OCI-LY7 (cell line): Measurements from ENCODE around the gene RPGRIP1L. TPM values are rescaled to one million over a fixed set of nuclear protein-coding genes. Genes with fewer than 3 reads are reported as not detected.

ENCODE experiments used
- BruUV-seq: library from RNA; stranded (reverse); fragments of 400-500 nt; replicated peaks from 2 replicates; lab custom pipeline; 2021; lab: Mats Ljungman, UMichigan
- CTCF ChIA-PET: fragments of 300-600 bp; sonication (Branson Sonifier 250); formaldehyde crosslinking; loops from one replicate; lab custom pipeline; 2022; ENCODE audit warnings: antibody characterized with exemption; ENCODE audit not compliant: unreplicated experiment; lab: Charles Lee
- POLR2A ChIA-PET: fragments of 300-600 bp; sonication (Branson Sonifier 250); formaldehyde crosslinking; loops from one replicate; lab custom pipeline; 2022; ENCODE audit warnings: antibody characterized with exemption; lab: Charles Lee
- DNase-seq: peaks from one replicate; pipeline ENCODE4 v3.0.0-alpha.2; 2015; ENCODE audit warnings: low spot score
- H2AFZ ChIP-seq: fragments of 200-600 bp; sonication (generic), shearing (Covaris generic); 2 replicates; pipeline ENCODE4 v1.6.1; 2014; ENCODE audit warnings: mild to moderate bottlenecking, antibody characterized with exemption, low read length, moderate library complexity
- H3K27ac ChIP-seq: fragments of 200-600 bp; sonication (generic); 2 replicates; pipeline ENCODE4 v1.5.1; 2014; ENCODE audit warnings: mixed run types, low read depth, mild to moderate bottlenecking, moderate library complexity, low read length, inconsistent platforms; ENCODE audit not compliant: poor library complexity, severe bottlenecking
- H3K36me3 ChIP-seq: fragments of 200-600 bp; sonication (generic); 2 replicates; pipeline ENCODE4 v1.6.1; 2014; ENCODE audit warnings: mild to moderate bottlenecking, antibody characterized with exemption, low read length, moderate library complexity, mixed read lengths; ENCODE audit not compliant: insufficient read depth
- H3K4me1 ChIP-seq: fragments of 200-600 bp; sonication (generic); 2 replicates; pipeline ENCODE4 v1.5.1; 2014; ENCODE audit warnings: mild to moderate bottlenecking, low read length; ENCODE audit not compliant: insufficient read depth, poor library complexity, severe bottlenecking
- H3K4me2 ChIP-seq: fragments of 200-600 bp; sonication (generic); 2 replicates; pipeline ENCODE4 v1.6.1; 2014; ENCODE audit warnings: mild to moderate bottlenecking, low read length
- H3K4me3 ChIP-seq: fragments of 200-600 bp; sonication (generic); 2 replicates; pipeline ENCODE4 v1.5.1; 2014; ENCODE audit warnings: mild to moderate bottlenecking, low read depth, low read length; ENCODE audit not compliant: poor library complexity, severe bottlenecking
- H3K79me2 ChIP-seq: fragments of 200-600 bp; sonication (generic); 2 replicates; pipeline ENCODE4 v1.6.1; 2016; ENCODE audit warnings: low read depth, mild to moderate bottlenecking, low read length, moderate library complexity, mixed read lengths; ENCODE audit not compliant: insufficient read depth
- H3K9me2 ChIP-seq: fragments of 200-600 bp; sonication (generic); 2 replicates; pipeline ENCODE4 v1.6.1; 2016; ENCODE audit warnings: mild to moderate bottlenecking, low read length, mixed read lengths; ENCODE audit not compliant: insufficient read depth
- H3K9me3 ChIP-seq: fragments of 200-600 bp; sonication (generic); 2 replicates; pipeline ENCODE4 v1.6.1; 2014; ENCODE audit warnings: mild to moderate bottlenecking, mixed run types, low read length, mixed read lengths
- H4K20me1 ChIP-seq: fragments of 200-600 bp; sonication (generic); 2 replicates; pipeline ENCODE4 v1.6.1; 2014; ENCODE audit warnings: mild to moderate bottlenecking, antibody characterized with exemption, low read length, moderate library complexity, mixed read lengths; ENCODE audit not compliant: insufficient read depth
- CTCF ChIP-seq: fragments of 200-600 bp; sonication (generic); conservative IDR thresholded peaks from 2 replicates; pipeline ENCODE4 v1.5.1; 2014; ENCODE audit warnings: mild to moderate bottlenecking, antibody characterized with exemption, low read length, moderate library complexity, mixed read lengths
- EZH2phosphoT487 ChIP-seq: fragments of 200-600 bp; sonication (generic); IDR thresholded peaks from 2 replicates; pipeline ENCODE4 v1.6.1; 2018; ENCODE audit warnings: low read depth, borderline replicate concordance, mild to moderate bottlenecking, mixed run types, antibody characterized with exemption, low read length, moderate library complexity, mixed read lengths
- intact Hi-C: fragments of 100-400 bp; cut with micrococcal nuclease; formaldehyde crosslinking; loops from one replicate; pipeline ENCODE4 v1.10.0; 2022; ENCODE audit not compliant: unreplicated experiment
- total RNA-seq, 2 experiments: library from RNA; depleted of rRNA in 1 of 2; stranded (reverse); fragments of >200 nt in 1 of 2; shearing (Covaris generic) in 1 of 2; gene quantifications; 2 replicates each; pipeline ENCODE4 v1.2.3, GENCODE V29; 2014 to 2022

Gene RPGRIP1L
- total RNA-seq, 2 experiments from 2014 or later: 12.7 to 15.4 TPM

- POLR2A ChIA-PET: no interaction called here
- no TSS peak for BruUV-seq
- Histone ChIP-seq H4K20me1 (peaks cover 21% of the 10 kb centered on the region), H2AFZ (no peak overlapping the region), H3K4me3 (no peak overlapping the region), H3K4me2 (no peak overlapping the region), H3K27ac (no peak overlapping the region), H3K79me2 (no peaks in the 10 kb centered on the region), H3K36me3 (no peaks in the 10 kb centered on the region), H3K9me2 (no peaks in the 10 kb centered on the region), H3K9me3 (no peaks in the 10 kb centered on the region), H3K4me1 (no peaks in the 10 kb centered on the region)
- intact Hi-C loops: no loop called here
- CTCF ChIA-PET: no interaction called here
- no peak for DNase-seq
- TF ChIP-seq EZH2phosphoT487 (no peak), CTCF (no peak)
These were observed 33.9 kb upstream of the RPGRIP1L start for GRCh38 chr16:53737552-53737951.

GRCh38 chr16:53736297-53736696 lies 32.6 kb upstream of the RPGRIP1L start:
- no peak overlapping the region for H3K27ac ChIP-seq
- intact Hi-C loops: no loop called here
- H4K20me1 ChIP-seq: peaks cover 18% of the 10 kb centered on the region
- no peaks in the 10 kb centered on the region for H3K9me3 ChIP-seq
- H3K4me1 ChIP-seq: no peaks in the 10 kb centered on the region
- no peak for DNase-seq
- no peaks in the 10 kb centered on the region for H3K9me2 ChIP-seq
- no TSS peak for BruUV-seq
- no peaks in the 10 kb centered on the region for H3K79me2 ChIP-seq
- TF ChIP-seq CTCF: no peak
- ChIA-PET POLR2A (interaction anchor here (1.6 kb wide), 1 partner anchor 17 kb away, joined by 4 read pairs; no protein-coding TSS in a partner anchor), CTCF (no interaction called here)
- H3K4me3 ChIP-seq: no peak overlapping the region
- no peaks in the 10 kb centered on the region for H3K36me3 ChIP-seq
- H2AFZ ChIP-seq: no peak overlapping the region
- H3K4me2 ChIP-seq: no peak overlapping the region

- Histone ChIP-seq H3K9me3 (no peaks in the 10 kb centered on the region), H3K9me2 (no peaks in the 10 kb centered on the region), H3K79me2 (peaks cover 4% of the 10 kb centered on the region; the same call in 1 of the 2 replicates), H3K4me1 (no peaks in the 10 kb centered on the region), H4K20me1 (peaks cover 18% of the 10 kb centered on the region), H3K4me3 (no peak overlapping the region), H3K4me2 (no peak overlapping the region), H3K27ac (no peak overlapping the region), H3K36me3 (no peaks in the 10 kb centered on the region), H2AFZ (no peak overlapping the region)
- TF ChIP-seq EZH2phosphoT487 (no peak), CTCF (no peak)
- CTCF ChIA-PET: no interaction called here
- intact Hi-C loops: no loop called here
- no peak for DNase-seq
- POLR2A ChIA-PET: interaction anchor here (0.6 to 1.6 kb wide), 2 partner anchors 15 to 19 kb away, joined by 4 to 5 read pairs; no protein-coding TSS in a partner anchor
- no TSS peak for BruUV-seq
These were observed 31.2 kb upstream of the RPGRIP1L start for GRCh38 chr16:53734908-53735307.
